Liver (tissue), 9 donors: ENCODE measurements around the gene TAC3. TPM values are rescaled to one million over a fixed set of nuclear protein-coding genes. Genes with fewer than 3 reads are reported as not detected.
A peak's percentile ranks its signal among the peaks of the same experiment; 100 is the strongest.

Source experiments
- DNase-seq: peaks from one replicate; pipeline ENCODE4 v3.0.0-alpha.2; 2017; ENCODE audit warnings: low spot score
- H3K27ac ChIP-seq, 2 donors: one replicate each; pipeline ENCODE4 v1.7.0; 2013; ENCODE audit warnings: inconsistent platforms in 2 of 2, low read length in 2 of 2, control low read depth in 1 of 2, low read depth in 1 of 2, mild to moderate bottlenecking in 1 of 2
- H3K27me3 ChIP-seq, 4 donors: one replicate each; pipeline versions ENCODE4 v1.6.1 to v1.7.0; 2013; ENCODE audit warnings: low read length in 3 of 4, inconsistent platforms in 1 of 4, mild to moderate bottlenecking in 1 of 4, moderate library complexity in 1 of 4; ENCODE audit not compliant: control insufficient read depth in 4 of 4, insufficient read depth in 4 of 4
- H3K36me3 ChIP-seq, 4 donors: one replicate each; pipeline versions ENCODE4 v1.6.1 to v1.7.0; 2013; ENCODE audit warnings: low read length in 3 of 4, mild to moderate bottlenecking in 3 of 4, low read depth in 1 of 4, moderate library complexity in 1 of 4; ENCODE audit not compliant: control insufficient read depth in 4 of 4, insufficient read depth in 3 of 4
- H3K4me1 ChIP-seq, 4 donors: one replicate each; pipeline versions ENCODE4 v1.6.1 to v1.7.0; 2013; ENCODE audit warnings: low read length in 3 of 4, mild to moderate bottlenecking in 3 of 4, moderate library complexity in 1 of 4; ENCODE audit not compliant: control insufficient read depth in 4 of 4, insufficient read depth in 4 of 4
- H3K4me3 ChIP-seq, 3 donors: one replicate each; pipeline versions ENCODE4 v1.6.1 to v1.7.0; 2013; ENCODE audit warnings: low read length in 3 of 3, control low read depth in 1 of 3, low read depth in 1 of 3, mild to moderate bottlenecking in 1 of 3
- H3K9ac ChIP-seq, 2 donors: one replicate each; pipeline ENCODE4 v1.7.0; 2013; ENCODE audit warnings: low read length in 2 of 2, mild to moderate bottlenecking in 2 of 2, moderate library complexity in 2 of 2, control low read depth in 1 of 2, low read depth in 1 of 2
- H3K9me3 ChIP-seq, 4 donors: one replicate each; pipeline versions ENCODE4 v1.6.1 to v1.7.0; 2013; ENCODE audit warnings: low read length in 3 of 4; ENCODE audit not compliant: control insufficient read depth in 4 of 4
- ATF3 ChIP-seq: IDR thresholded peaks from 2 replicates; pipeline ENCODE4 v1.6.1; 2016; ENCODE audit warnings: antibody characterized with exemption
- EGR1 ChIP-seq, 2 donors: IDR thresholded peaks; 2 replicates each; pipeline ENCODE4 v1.6.1; 2016 to 2018; ENCODE audit warnings: antibody characterized with exemption in 2 of 2, low read depth in 2 of 2
- FOXA1 ChIP-seq: IDR thresholded peaks from 2 replicates; pipeline ENCODE4 v1.6.1; 2016; ENCODE audit warnings: antibody characterized with exemption
- FOXA2 ChIP-seq: IDR thresholded peaks from 2 replicates; pipeline ENCODE4 v1.6.1; 2016; ENCODE audit warnings: antibody characterized with exemption
- GABPA ChIP-seq, 2 donors: IDR thresholded peaks in 1 of 2; conservative IDR thresholded peaks in 1 of 2; 2 replicates each; pipeline ENCODE4 v1.6.1; 2016; ENCODE audit warnings: antibody characterized with exemption in 2 of 2, mild to moderate bottlenecking in 1 of 2, moderate library complexity in 1 of 2
- HNF4A ChIP-seq, 2 donors: conservative IDR thresholded peaks; 2 replicates each; pipeline ENCODE4 v1.6.1; 2016; ENCODE audit warnings: antibody characterized with exemption in 2 of 2, mild to moderate bottlenecking in 2 of 2
- HNF4G ChIP-seq: IDR thresholded peaks from 2 replicates; pipeline ENCODE4 v1.6.1; 2016; ENCODE audit warnings: antibody characterized with exemption
- MAX ChIP-seq: IDR thresholded peaks from 2 replicates; pipeline ENCODE4 v1.6.1; 2016; ENCODE audit warnings: antibody characterized with exemption
- NR2F2 ChIP-seq: IDR thresholded peaks from 2 replicates; pipeline ENCODE4 v1.6.1; 2016; ENCODE audit warnings: antibody characterized with exemption
- RAD21 ChIP-seq, 2 donors: IDR thresholded peaks; 2 replicates each; pipeline ENCODE4 v1.6.1; 2016; ENCODE audit warnings: antibody characterized with exemption in 2 of 2, mild to moderate bottlenecking in 2 of 2
- REST ChIP-seq: IDR thresholded peaks from 2 replicates; pipeline ENCODE4 v1.6.1; 2016; ENCODE audit warnings: antibody characterized with exemption, mild to moderate bottlenecking
- RXRA ChIP-seq, 2 donors: IDR thresholded peaks; 2 replicates each; pipeline ENCODE4 v1.6.1; 2017 to 2018; ENCODE audit warnings: antibody characterized with exemption in 2 of 2, mild to moderate bottlenecking in 1 of 2
- SP1 ChIP-seq: IDR thresholded peaks from 2 replicates; pipeline ENCODE4 v1.6.1; 2018; ENCODE audit warnings: antibody characterized with exemption, mild to moderate bottlenecking
- TAF1 ChIP-seq: conservative IDR thresholded peaks from 2 replicates; pipeline ENCODE4 v1.6.1; 2016; ENCODE audit warnings: antibody characterized with exemption, mild to moderate bottlenecking
- YY1 ChIP-seq: IDR thresholded peaks from 2 replicates; pipeline ENCODE4 v1.6.1; 2016; ENCODE audit warnings: antibody characterized with exemption, mild to moderate bottlenecking
- whole genome bisulfite sequencing: extraction: QIAGEN DNeasy Blood & Tissue Kit; methylation state at CpG from one replicate; pipeline ENCODE4 v1.1.7; 2013; 5-methylcytosine and 5-hydroxymethylcytosine counted together
- polyA plus RNA-seq, 2 donors: library from polyadenylated mRNA; stranded (reverse) in 1 of 2; unstranded in 1 of 2; fragments of 200-250 nt in 1 of 2; fragments of >200 nt in 1 of 2; fragmentation: Nextera tagmentation in 1 of 2; extraction: Ambion mirVana in 1 of 2; gene quantifications; one replicate each; pipeline versions ENCODE4 v1.2.1 to v1.2.3, GENCODE V29; 2013 to 2015
- total RNA-seq, 2 donors: library from RNA; depleted of rRNA; stranded (reverse); fragments of >200 nt; gene quantifications; one replicate each; pipeline ENCODE4 v1.2.3, GENCODE V29; 2014
- TF ChIP-seq, protein P1 (sequence below): IDR thresholded peaks from 2 replicates; pipeline ENCODE4 v1.6.1; 2016; ENCODE audit warnings: antibody characterized with exemption
- TF ChIP-seq, protein P2 (sequence below): fragments of 150-350 bp; IDR thresholded peaks from 2 replicates; pipeline ENCODE4 v1.5.1; 2017; ENCODE audit warnings: improper control_type of control experiment, low read depth, low read length; ENCODE audit not compliant: missing input control
- donor health status: healthy.
- donor health status: healthy.
- donor health status: healthy.
- donor health status: healthy.
- donor health status: healthy.

TAC3 gene
- total and polyA plus RNA-seq, 4 donors = not detected

- Histone ChIP-seq H3K27ac (peak overlapping the region in 1 of 2 donors; percentile 15), H3K4me3 (no peak overlapping the region), H3K4me1 (peaks cover 3 to 46% (median 27%) of the 10 kb centered on the region in 4 donors), H3K27me3 (no peaks in the 10 kb centered on the region), H3K9me3 (no peaks in the 10 kb centered on the region), H3K9ac (no peak overlapping the region), H3K36me3 (peaks cover 0 to 2% (median 0%) of the 10 kb centered on the region in 4 donors)
- DNase-seq = peak; percentile 24
- WGBS = 90% methylated on average over 11 of the region's 11 CpGs
- TF ChIP-seq RAD21 (IDR thresholded peaks at IDR 0.05) (no peak), RXRA (IDR thresholded peaks at IDR 0.05) (no peak), SP1 (no peak), ATF3 (no peak)
Observed at GRCh38 chr12:56995930-56996496, 20.3 kb downstream of the TAC3 start.

GRCh38 chr12:56995201-56995929 lies 21.0 kb downstream of the TAC3 start:
- peak; percentile 29 for DNase-seq
- no peak overlapping the region for H3K4me3 ChIP-seq

More at GRCh38 chr12:56995201-56995929, 21.0 kb downstream of the TAC3 start:
- WGBS = 83% methylated on average over 26 of the region's 26 CpGs
- H3K9me3 ChIP-seq = no peaks in the 10 kb centered on the region
- H3K36me3 ChIP-seq = peaks cover 0 to 2% (median 0%) of the 10 kb centered on the region in 4 donors
- peak overlapping the region; percentile 15 to 40 for H3K27ac ChIP-seq
- H3K4me1 ChIP-seq = peaks cover 2 to 46% (median 26%) of the 10 kb centered on the region in 4 donors
- no peak for TF ChIP-seq YY1
- TF ChIP-seq GABPA (IDR thresholded peaks at IDR 0.05 in 1 of 2, conservative IDR thresholded peaks at IDR 0.05 in 1 of 2) = no peak
- TF ChIP-seq FOXA1 = no peak
- no peak for TF ChIP-seq HNF4A (conservative IDR thresholded peaks at IDR 0.05)
- no peak for TF ChIP-seq HNF4G
- TF ChIP-seq, protein P1, sequence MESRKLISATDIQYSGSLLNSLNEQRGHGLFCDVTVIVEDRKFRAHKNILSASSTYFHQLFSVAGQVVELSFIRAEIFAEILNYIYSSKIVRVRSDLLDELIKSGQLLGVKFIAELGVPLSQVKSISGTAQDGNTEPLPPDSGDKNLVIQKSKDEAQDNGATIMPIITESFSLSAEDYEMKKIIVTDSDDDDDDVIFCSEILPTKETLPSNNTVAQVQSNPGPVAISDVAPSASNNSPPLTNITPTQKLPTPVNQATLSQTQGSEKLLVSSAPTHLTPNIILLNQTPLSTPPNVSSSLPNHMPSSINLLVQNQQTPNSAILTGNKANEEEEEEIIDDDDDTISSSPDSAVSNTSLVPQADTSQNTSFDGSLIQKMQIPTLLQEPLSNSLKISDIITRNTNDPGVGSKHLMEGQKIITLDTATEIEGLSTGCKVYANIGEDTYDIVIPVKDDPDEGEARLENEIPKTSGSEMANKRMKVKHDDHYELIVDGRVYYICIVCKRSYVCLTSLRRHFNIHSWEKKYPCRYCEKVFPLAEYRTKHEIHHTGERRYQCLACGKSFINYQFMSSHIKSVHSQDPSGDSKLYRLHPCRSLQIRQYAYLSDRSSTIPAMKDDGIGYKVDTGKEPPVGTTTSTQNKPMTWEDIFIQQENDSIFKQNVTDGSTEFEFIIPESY = no peak
- TF ChIP-seq REST = no peak
- no peak for TF ChIP-seq SP1
- no peak for TF ChIP-seq MAX
- TF ChIP-seq EGR1 (IDR thresholded peaks at IDR 0.05; ENCODE audit: low read depth in 2 of 2) = no peak
- no peak for TF ChIP-seq NR2F2
- TF ChIP-seq ATF3 = no peak
- no peak for TF ChIP-seq TAF1
- TF ChIP-seq, protein P2, sequence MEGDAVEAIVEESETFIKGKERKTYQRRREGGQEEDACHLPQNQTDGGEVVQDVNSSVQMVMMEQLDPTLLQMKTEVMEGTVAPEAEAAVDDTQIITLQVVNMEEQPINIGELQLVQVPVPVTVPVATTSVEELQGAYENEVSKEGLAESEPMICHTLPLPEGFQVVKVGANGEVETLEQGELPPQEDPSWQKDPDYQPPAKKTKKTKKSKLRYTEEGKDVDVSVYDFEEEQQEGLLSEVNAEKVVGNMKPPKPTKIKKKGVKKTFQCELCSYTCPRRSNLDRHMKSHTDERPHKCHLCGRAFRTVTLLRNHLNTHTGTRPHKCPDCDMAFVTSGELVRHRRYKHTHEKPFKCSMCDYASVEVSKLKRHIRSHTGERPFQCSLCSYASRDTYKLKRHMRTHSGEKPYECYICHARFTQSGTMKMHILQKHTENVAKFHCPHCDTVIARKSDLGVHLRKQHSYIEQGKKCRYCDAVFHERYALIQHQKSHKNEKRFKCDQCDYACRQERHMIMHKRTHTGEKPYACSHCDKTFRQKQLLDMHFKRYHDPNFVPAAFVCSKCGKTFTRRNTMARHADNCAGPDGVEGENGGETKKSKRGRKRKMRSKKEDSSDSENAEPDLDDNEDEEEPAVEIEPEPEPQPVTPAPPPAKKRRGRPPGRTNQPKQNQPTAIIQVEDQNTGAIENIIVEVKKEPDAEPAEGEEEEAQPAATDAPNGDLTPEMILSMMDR = no peak
- no peak for TF ChIP-seq FOXA2
- no peak for TF ChIP-seq RXRA (IDR thresholded peaks at IDR 0.05)
- H3K27me3 ChIP-seq = no peaks in the 10 kb centered on the region
- H3K9ac ChIP-seq = no peak overlapping the region
